Stimulated activated CD4-positive, alpha-beta T cell treated with anti-CD3 and anti-CD28 coated beads, Interleukin-12 subunit alpha, Interleukin-12 subunit beta, amount 100 ng/mL, for 48 hours (primary cell): Measurements from ENCODE around the gene HAND1.
"Not testable (repeated sequence)": the region's sequence is repeated elsewhere in the genome, so short reads cannot be mapped to it uniquely, and the experiment has no call there.

ENCODE experiments used
- DNase-seq, 3 donors: peaks; one replicate each; pipeline ENCODE4 v3.0.0-alpha.2; 2020; ENCODE audit warnings: low read depth in 2 of 3, low spot score in 1 of 3

The HAND1 gene

DNA sequence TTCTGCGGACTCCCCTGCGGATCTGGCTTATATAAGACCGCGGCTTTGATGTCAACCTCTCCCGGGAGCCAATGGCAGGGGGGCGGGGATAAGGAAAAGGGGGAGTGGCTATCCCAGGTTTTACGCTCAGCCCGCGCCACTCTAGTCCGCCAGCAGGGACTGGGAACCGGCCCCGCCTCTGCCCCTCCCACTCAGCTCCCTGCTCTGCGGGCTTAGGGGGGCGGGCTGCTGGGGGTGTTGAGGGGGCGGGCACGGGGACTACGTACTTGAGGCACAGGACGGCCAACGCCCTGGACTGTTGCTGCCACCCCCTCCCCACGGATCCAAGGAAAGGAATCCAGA lies at the start of gene HAND1:
Gene HAND1, minus strand, starts transcription at position 4 of the 342 bp plus-strand sequence. CDS start 219 bp downstream, outside the sequence.
- no peak for DNase-seq

DNA sequence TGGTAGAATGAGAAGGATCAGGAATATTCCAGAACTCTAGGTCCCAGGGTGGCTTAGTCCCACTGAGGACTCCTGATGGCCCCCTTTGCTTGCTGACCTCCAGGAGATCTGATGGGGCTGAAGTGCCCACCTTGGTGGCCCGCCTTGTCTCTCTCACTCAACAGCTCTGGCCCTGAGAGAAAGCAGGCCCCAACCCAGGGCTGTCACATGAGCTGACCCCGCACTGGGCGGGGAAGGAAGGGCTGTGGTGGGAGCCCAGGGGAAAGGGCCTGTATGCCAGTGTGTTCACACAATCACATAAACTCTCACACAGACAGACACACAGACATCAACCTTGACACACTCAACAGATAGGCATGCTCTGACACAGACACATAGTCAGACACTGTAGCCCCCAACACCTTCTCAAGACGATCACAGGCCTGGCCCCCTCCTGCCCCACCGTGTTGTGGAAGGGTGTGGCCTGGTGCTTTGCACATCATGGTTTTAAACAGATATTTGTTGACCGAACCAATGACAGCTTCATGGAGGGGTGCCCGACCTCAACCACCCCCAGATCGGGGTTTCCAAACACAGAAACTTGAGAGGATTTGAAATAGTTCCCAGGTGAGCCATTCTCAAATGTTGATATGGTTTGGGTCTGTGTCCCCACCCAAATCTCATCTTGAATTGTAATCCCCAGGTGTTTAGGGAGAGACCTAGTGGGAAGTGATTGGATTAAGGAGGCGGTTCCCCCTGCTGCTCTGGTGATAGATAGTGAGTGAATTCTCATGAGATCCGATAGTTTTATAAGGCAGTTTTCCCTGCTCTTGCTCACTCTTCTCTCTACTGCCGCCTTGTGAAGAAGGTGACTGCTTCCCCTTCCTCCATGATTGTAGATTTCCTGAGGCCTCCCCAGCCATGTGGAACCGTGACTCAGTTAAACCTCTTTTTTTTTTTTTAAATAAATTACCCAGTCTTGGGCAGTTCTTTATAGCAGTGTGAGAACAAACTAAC lies 48.5 kb upstream of the HAND1 start:
- no peak for DNase-seq

- DNase-seq = no peak
These were observed 46.8 kb upstream of the HAND1 start for GRCh38 chr5:154524859-154525258.

DNA sequence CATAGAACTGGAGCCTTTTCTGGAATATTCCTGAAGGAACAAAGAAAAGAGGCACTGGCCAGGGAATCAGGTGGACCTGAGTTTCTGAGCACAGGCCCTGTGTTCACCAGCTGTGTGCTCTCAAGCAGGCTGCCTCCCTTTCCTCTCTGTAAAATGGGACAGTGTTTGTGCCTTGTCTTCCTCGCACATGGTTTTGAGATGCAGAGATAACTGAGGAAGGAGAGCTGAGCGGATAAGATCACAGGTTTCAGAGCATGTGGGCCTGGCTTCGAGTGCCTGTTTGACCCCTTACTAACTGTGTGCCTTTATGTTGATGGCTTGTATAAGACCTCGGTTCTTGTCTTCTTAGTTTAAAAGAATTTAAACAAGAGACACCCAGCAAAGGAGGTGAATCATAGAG lies 46.2 kb upstream of the HAND1 start:
- DNase-seq = no peak

GRCh38 chr5:154523709-154524108 lies 45.7 kb upstream of the HAND1 start:
- DNase-seq = no peak

- no peak for DNase-seq
These were observed 45.1 kb upstream of the HAND1 start for GRCh38 chr5:154523104-154523503.

DNA sequence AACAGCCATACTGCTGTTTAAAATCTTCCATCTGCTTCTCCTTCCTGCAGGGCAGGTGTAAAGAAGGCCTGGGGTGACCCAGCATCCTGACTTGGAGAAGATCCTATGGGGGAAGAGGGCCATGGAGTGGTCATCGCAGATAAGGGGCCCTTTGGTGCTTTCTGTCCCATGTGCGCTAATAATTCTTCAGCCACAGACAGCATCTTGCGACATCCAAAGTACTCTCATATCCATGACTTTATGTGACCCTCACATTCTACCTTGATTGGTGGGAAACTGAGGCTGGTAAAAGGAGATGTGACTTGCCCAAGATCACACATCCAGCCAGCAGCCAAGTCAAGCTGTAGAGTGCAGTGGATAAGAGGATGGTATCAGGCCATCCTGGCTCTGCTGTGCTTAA lies 44.3 kb upstream of the HAND1 start:
- DNase-seq = no peak

- DNase-seq = no peak
These were observed 43.7 kb upstream of the HAND1 start for GRCh38 chr5:154521756-154522155.

- DNase-seq = peak in 1 of 3 donors; percentile 8
These were observed 42.9 kb upstream of the HAND1 start for GRCh38 chr5:154520861-154521453.

DNA sequence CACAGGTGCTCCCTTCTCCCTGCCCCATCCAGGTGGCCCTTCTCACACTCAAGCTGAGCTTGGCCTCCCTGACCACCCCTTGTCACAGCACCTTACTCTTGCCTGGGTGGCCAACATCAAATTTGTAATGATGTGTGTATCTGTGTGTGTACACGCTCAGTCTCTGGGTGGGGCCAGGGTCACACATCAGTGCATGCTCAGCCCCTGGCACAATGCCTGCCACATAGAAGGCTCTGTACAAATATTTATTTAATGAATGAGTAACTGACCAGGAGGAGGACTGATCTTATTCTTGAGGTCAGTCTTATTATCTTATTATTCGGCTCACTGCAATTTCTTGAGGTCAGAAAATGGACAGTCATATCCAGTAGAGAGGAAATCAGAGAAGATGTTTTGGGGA lies 41.3 kb upstream of the HAND1 start:
- no peak for DNase-seq

GRCh38 chr5:154518438-154518867 lies 40.4 kb upstream of the HAND1 start:
- DNase-seq = no peak

- DNase-seq = no peak
These were observed 39.9 kb upstream of the HAND1 start for GRCh38 chr5:154517810-154518437.

GRCh38 chr5:154517181-154517580 lies 39.2 kb upstream of the HAND1 start:
- DNase-seq = no peak

- no peak for DNase-seq
These were observed 38.4 kb upstream of the HAND1 start for GRCh38 chr5:154516475-154516874.

DNA sequence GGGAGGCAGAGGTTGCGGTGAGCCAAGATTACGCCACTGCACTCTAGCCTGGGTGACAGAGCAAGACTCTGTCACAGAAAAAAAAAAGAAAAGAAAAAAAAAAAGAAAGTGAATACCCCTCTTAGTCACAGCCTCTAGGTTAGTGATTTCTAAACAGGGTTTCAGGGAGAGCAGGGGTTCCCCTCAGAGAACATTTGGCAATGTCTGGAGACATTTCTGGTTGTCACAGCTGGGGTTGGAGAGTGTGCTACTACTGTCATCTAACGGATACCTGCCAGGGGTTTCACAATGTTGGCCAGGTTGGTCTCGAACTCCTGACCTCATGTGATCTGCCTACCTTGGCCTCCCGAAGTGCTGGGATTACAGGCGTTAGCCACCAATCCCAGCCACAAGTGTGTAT lies 37.5 kb upstream of the HAND1 start:
- DNase-seq = not testable (repeated sequence)

- no peak for DNase-seq
These were observed 36.3 kb upstream of the HAND1 start for GRCh38 chr5:154514331-154514730.

DNA sequence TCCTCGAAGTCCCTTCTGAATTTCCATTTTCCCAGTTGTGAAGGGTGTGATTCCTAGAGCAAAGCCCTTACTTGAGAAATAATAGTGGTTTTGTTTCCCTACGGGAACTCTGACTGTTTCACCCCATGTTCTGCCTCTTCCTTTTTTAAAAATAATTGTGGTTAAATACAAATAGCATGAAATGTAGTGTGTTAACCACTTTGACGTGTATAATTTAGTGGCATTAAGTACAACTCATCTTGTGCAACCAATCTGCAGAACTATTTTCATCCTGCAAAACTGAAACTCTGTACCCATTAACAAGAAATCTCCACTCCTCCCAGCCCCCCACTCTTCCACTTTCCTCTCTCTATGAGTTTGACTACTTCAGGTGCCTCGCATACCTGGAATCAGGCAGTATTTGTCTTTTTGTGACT lies 35.6 kb upstream of the HAND1 start:
- DNase-seq = peak in 2 of 3 donors; percentile 13 to 20

- no peak for DNase-seq
These were observed 34.0 kb upstream of the HAND1 start for GRCh38 chr5:154511984-154512383.

- DNase-seq = no peak
These were observed 31.9 kb upstream of the HAND1 start for GRCh38 chr5:154509784-154510555.

DNA sequence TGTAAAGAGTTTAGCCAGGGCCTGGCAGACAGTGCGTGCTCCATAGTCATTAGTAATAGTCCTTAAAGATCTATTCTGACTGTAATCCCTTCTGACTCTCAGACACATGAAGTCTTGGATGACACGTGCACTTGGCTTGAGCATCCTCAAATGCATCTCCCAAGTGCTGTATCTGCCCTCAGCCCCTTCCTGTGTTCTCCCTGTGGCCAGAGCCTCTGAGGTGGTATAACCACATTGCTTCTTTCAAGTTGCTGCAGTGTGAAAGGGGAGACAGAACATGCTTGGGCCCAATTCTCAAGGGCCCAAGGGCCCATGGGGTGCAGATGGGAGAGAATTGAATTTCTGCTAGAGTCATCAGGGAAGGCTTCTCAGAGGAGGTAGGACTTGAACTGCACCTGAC lies 30.1 kb upstream of the HAND1 start:
- no peak for DNase-seq

- DNase-seq = no peak
These were observed 28.7 kb upstream of the HAND1 start for GRCh38 chr5:154506716-154507080.
